Mammary epithelial cell (primary cell): ENCODE results near the gene DLX1.

ENCODE experiments used
- CTCF ChIP-seq, 2 donors: IDR thresholded peaks in 1 of 2; conservative IDR thresholded peaks in 1 of 2; 2 replicates each; pipeline ENCODE4 v1.5.1; 2011 to 2012; ENCODE audit warnings: inconsistent platforms in 2 of 2, low read length in 2 of 2, mild to moderate bottlenecking in 2 of 2, control low read depth in 1 of 2, low read depth in 1 of 2; ENCODE audit not compliant: insufficient read depth in 1 of 2; ENCODE audit errors: extremely low read depth in 1 of 2
- EZH2 ChIP-seq: IDR thresholded peaks from 2 replicates; pipeline ENCODE4 v1.6.1; 2012; ENCODE audit warnings: low read length, inconsistent platforms, borderline replicate concordance

GRCh38 chr2:172038604-172039003 lies 46.7 kb upstream of the DLX1 start:
- TF ChIP-seq CTCF (conservative IDR thresholded peaks at IDR 0.05 in 1 of 2, IDR thresholded peaks at IDR 0.05 in 1 of 2; ENCODE audit: extremely low read depth in 1 of 2, insufficient read depth in 1 of 2, low read depth in 1 of 2, low read length in 2 of 2): no peak
- no peak for TF ChIP-seq EZH2
